ENCODE data around the gene PRR14L. TPM values are rescaled to one million over a fixed set of nuclear protein-coding genes. Genes with fewer than 3 reads are reported as not detected.

The PRR14L gene
- total and polyA plus RNA-seq, 2 donors = 10.1 to 10.7 TPM

Other genes with a start within 250 kb of the PRR14L start
- 18.3 TPM for gene PISD, start 87.9 kb downstream of the PRR14L start, total RNA-seq
- gene PISD, start 87.9 kb downstream of the PRR14L start, polyA plus RNA-seq = 31.8 TPM
- 10.5 TPM for gene DEPDC5, start 3.9 kb upstream of the PRR14L start, total RNA-seq
- 9.2 TPM for gene DEPDC5, start 3.9 kb upstream of the PRR14L start, polyA plus RNA-seq
- gene YWHAH, start 194.4 kb upstream of the PRR14L start, total RNA-seq = 98.3 TPM
- gene YWHAH, start 194.4 kb upstream of the PRR14L start, polyA plus RNA-seq = 115 TPM

Measured in thymus (tissue), 2 donors.